Stimulated activated CD4-positive, alpha-beta T cell treated with anti-CD3 and anti-CD28 coated beads, Interleukin-4, amount 100 ng/mL, for 48 hours (primary cell): ENCODE data around the gene SEPHS2.
A peak's percentile ranks its signal among the peaks of the same experiment; 100 is the strongest.
"Not testable (repeated sequence)": the region's sequence is repeated elsewhere in the genome, so short reads cannot be mapped to it uniquely, and the experiment has no call there.

Experiments used
- DNase-seq, 2 donors: peaks; one replicate each; pipeline ENCODE4 v3.0.0-alpha.2; 2020; ENCODE audit warnings: low read depth in 2 of 2

The SEPHS2 gene

DNA sequence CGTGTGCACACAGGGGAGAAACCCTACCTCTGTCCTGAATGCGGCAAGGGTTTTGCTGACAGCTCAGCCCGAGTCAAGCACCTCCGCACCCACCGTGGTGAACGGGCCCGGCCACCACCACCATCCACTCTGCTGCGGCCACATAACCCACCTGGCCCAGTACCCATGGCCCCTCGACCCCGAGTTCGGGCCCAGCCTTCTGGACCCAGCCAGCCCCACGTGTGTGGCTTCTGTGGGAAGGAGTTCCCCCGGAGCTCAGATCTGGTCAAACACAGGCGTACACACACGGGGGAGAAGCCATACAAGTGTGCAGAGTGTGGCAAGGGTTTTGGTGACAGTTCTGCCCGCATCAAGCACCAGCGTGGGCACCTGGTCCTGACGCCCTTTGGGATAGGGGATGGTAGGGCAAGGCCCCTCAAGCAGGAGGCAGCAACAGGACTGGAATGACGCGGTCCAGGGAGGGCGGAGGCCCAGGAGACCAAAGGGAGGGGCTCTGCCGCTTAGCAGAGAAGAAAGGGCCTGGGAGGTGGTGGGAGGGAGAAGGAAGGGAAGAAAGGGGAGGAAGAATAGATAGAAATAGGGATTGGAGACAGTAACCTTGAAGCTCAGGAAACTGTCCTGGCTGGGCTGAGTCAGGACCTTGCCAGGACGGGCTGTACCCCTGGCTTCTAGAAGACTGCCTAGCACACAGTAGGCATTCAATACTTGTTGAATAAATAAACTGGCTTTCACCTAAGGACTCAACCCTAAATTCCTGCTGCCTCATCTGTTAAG lies 46.8 kb downstream of the SEPHS2 start:
- DNase-seq = no peak

DNA sequence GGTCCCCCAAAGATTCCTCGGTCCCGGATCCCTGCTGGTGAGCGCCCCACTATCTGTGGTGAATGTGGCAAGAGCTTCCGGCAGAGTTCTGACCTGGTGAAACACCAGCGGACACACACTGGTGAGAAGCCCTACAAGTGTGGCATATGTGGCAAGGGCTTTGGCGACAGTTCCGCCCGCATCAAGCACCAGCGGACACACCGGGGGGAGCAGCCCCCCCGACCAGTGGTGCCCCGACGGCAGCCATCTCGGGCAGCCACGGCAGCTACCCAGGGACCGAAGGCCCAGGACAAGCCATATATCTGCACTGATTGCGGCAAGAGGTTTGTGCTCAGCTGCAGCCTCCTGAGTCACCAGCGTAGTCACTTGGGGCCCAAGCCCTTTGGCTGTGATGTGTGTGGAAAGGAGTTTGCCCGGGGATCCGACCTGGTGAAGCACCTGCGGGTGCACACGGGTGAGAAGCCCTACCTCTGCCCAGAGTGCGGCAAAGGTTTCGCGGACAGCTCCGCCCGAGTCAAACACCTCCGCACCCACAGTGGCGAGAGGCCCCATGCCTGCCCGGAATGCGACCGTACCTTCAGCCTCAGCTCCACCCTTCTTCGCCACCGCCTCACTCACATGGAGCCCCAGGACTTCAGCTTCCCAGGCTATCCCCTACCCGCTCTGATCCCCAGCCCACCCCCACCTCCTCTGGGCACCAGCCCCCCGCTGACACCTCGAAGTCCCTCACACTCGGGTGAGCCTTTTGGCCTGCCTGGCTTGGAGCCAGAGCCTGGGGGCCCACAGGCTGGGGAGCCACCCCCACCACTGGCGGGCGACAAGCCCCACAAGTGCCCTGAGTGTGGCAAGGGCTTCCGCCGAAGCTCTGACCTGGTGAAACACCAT lies 47.7 kb downstream of the SEPHS2 start:
- no peak for DNase-seq

DNA sequence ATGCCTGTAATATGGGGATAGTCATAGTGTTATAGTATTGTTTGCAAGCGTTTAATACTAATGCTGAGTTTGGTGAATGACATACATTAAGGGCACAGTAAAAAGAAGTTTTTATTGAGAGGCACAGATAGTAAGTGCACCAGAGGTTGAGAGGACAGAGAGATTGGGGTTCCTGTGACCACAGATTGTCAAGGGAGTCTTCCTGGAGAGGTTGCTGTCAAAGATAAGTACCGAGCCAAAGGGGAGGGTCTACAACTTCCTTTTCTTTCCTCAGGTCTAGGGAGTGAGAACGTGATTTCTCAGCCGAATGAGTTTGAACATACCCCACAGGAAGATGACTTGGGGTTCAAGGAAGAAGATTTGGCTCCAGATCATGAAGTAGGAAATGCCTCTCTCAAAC lies 48.6 kb downstream of the SEPHS2 start:
- DNase-seq = no peak

DNA sequence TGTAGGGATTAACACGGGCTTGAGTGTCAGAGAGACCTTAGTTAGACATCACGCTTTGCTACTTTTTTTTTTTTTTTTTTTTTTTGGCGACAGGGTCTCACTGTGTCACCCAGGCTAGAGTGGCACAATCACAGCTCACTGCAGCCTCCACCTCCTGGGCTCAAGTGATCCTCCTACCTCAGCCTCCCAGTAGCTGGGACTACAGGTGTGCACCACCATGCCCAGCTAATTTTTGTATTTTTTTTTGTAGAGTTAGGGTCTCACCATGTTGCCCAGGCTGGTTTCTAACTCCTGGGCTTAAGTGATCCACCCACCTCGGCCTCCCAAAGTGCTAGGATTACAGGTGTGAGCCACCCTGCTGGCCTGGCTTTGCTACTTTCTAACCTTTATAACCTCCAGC lies 49.0 kb downstream of the SEPHS2 start:
- DNase-seq = not testable (repeated sequence)

DNA sequence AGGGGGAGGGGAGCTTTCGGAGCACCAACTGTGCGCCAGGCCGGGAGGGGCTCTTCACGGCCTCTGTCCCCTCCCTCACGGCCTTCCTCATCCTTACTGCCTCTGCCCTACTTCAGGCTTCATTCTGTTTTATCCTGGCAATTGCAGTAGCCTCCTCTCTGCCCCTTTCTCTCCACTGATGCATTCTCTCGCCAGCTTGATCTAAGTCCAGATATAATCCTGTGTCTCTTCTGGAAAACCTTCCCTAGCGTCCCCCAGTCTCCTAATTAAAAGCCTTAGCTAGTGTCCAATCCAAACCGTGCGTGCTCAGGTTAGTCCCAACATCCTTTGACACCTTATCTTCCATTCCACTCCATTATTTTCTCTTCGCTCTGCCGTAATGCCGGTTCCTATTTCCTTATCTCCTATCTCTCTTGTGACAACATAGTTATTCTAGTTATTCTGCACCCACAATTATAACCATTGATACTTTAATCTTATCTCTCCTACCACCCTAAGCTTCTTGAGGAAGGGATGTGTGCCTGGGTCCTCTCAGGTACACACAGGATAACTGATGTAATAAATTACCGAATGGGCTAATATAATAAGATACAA lies 49.6 kb downstream of the SEPHS2 start:
- no peak for DNase-seq

DNA sequence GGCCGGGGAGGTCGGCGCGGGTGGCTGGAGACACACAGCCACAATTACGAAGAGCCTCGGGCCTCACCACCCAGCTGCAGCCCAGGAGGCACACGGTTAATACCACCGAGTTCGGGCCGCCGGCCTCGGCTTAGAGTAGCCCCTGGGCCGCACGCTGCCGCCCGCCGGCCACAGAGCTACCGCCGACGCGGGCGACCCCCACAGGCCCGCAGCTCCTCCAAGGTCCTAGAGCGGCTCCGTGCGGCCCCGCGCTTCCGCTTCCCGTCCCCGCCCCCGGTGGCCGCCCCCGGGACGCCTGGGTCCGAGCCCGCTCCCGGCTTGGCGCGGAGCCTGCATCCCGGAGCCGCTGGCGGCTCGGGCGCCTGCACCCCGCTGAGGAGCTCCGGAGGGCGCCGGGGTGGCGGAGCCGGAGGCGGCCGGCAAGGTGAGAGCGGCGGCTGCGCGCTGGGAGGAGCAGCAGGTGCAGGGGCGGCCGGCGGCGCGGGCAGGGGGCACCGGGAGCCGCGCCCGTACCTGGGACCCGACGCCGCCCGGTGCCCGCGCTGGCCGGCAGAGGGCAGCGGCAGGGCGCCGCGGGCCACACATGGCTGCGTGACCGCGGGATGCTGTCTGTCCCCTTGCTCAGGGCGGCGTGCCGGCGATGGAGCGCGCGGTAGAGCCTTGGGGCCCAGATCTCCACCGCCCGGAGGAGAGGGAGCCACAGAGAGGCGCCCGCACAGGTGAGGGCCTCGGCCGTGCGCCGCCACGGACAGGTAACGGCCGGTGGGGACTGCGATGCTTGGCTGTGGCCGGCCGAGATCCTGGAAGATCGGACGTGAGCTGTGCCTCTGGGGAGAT lies 50.3 kb downstream of the SEPHS2 start, which contains the start of gene ZNF48:
Gene ZNF48 (plus strand): TSS at position 266 of the 837 bp plus-strand sequence. CDS start 375 bp downstream, at position 641.
- peak in 1 of 2 donors; percentile 47 for DNase-seq

DNA sequence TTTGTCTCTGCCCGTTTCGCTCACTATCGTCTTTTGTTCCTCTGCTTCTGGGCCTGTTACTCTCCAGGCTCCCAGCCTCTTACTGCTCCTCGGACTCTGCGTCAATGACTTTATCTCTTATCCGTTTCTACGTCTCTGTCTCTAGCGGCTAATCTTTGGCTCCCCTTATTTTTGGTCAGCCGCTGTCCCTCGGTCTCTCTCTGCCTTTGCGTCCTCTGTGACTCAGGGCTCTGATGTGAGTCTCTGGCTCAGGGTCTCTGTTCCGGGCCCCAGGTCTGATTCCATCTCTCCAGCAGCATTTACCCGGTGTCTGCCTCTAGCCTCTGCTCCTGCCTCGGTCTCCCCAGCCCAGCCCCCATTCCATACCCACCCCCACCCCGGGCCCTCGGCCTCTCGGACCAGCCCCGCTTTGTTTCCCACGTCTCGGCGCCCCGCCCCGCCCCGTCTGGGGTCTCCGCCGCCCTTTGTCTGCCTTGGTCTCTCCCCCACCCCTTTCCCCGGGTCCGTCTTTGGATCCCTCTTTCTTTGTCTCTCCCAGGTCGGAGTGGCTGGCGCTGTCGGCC lies 51.0 kb downstream of the SEPHS2 start:
- no peak for DNase-seq
